Esophagus squamous epithelium (tissue), 5 donors: ENCODE measurements around the gene GATA5. TPM values are rescaled to one million over a fixed set of nuclear protein-coding genes. Genes with fewer than 3 reads are reported as not detected.

Experiments
- DNase-seq: peaks from one replicate; lab custom pipeline; 2025; lab: John Stamatoyannopoulos, UW
- H3K27ac ChIP-seq, 4 donors: fragments of 200-600 bp; sonication (generic); one replicate each; pipeline ENCODE4 v1.5.1; 2016 to 2019; ENCODE audit warnings: mild to moderate bottlenecking in 1 of 4
- H3K27me3 ChIP-seq, 4 donors: fragments of 200-600 bp; sonication (generic); 1 replicate in 3 of 4; 2 replicates in 1 of 4; pipeline versions ENCODE4 v1.5.1 to v1.6.0; 2017 to 2021; ENCODE audit warnings: antibody characterized with exemption in 1 of 4
- H3K36me3 ChIP-seq, 3 donors: fragments of 200-600 bp; sonication (generic); one replicate each; pipeline ENCODE4 v1.5.1; 2016 to 2019
- H3K4me1 ChIP-seq, 3 donors: fragments of 200-600 bp; sonication (generic); one replicate each; pipeline ENCODE4 v1.5.1; 2017 to 2019
- H3K4me3 ChIP-seq, 4 donors: fragments of 200-600 bp; sonication (generic); 1 replicate in 3 of 4; 2 replicates in 1 of 4; pipeline ENCODE4 v1.5.1; 2016 to 2019; ENCODE audit warnings: mild to moderate bottlenecking in 2 of 4, moderate library complexity in 1 of 4
- H3K9me3 ChIP-seq, 3 donors: fragments of 200-600 bp; sonication (generic); one replicate each; pipeline ENCODE4 v1.5.1; 2016 to 2019
- CTCF ChIP-seq, 6 experiments: fragments of 450-650 bp in 4 of 6; fragments of 200-600 bp in 2 of 6; sonication (generic) in 2 of 6; IDR thresholded peaks; one replicate each; pipeline ENCODE4 v1.5.1; 2016 to 2019; ENCODE audit warnings: antibody characterized with exemption in 6 of 6, mild to moderate bottlenecking in 4 of 6, moderate library complexity in 4 of 6
- POLR2A ChIP-seq, 4 donors: fragments of 450-650 bp; IDR thresholded peaks; one replicate each; pipeline ENCODE4 v1.6.1; 2017; ENCODE audit warnings: antibody characterized with exemption in 4 of 4, mild to moderate bottlenecking in 4 of 4, moderate library complexity in 3 of 4
- WGBS, 2 donors: methylation state at CpG; one replicate each; pipeline ENCODE4 v1.1.5; 2018; 5-methylcytosine and 5-hydroxymethylcytosine counted together
- intact Hi-C: fragments of 100-400 bp; cut with DNase I; formaldehyde crosslinking; loops from one replicate; pipeline ENCODE4 v1.15.0; 2022
- total RNA-seq, 4 donors: library from RNA; depleted of rRNA; stranded (reverse); fragments of >200 nt; gene quantifications; one replicate each; pipeline ENCODE4 v1.1.0, GENCODE V29; 2016
- donor health status: DM: yes; HTN: yes; CAD: no.

GATA5 gene
- total RNA-seq, 4 donors from 2014 or later: 0.19 to 0.85 TPM; not detected in 2

- H3K27me3 ChIP-seq: peaks cover 0 to 72% (median 0%) of the 10 kb centered on the region in 4 donors
- peaks cover 0 to 18% (median 0%) of the 10 kb centered on the region in 3 donors for H3K4me1 ChIP-seq
- H3K4me3 ChIP-seq: no peak overlapping the region
- no peak for DNase-seq
- H3K36me3 ChIP-seq: no peaks in the 10 kb centered on the region
- intact Hi-C loops: no loop called here
- TF ChIP-seq CTCF (IDR thresholded peaks at IDR 0.05): no peak
- no peak for TF ChIP-seq POLR2A (IDR thresholded peaks at IDR 0.05)
- WGBS, 2 donors: 48 to 49% methylated on average over 17 to 25 of the region's 32 CpGs
- H3K27ac ChIP-seq: no peak overlapping the region
- no peaks in the 10 kb centered on the region for H3K9me3 ChIP-seq
These were observed 41.9 kb downstream of the GATA5 start for GRCh38 chr20:62433658-62434497.

DNA sequence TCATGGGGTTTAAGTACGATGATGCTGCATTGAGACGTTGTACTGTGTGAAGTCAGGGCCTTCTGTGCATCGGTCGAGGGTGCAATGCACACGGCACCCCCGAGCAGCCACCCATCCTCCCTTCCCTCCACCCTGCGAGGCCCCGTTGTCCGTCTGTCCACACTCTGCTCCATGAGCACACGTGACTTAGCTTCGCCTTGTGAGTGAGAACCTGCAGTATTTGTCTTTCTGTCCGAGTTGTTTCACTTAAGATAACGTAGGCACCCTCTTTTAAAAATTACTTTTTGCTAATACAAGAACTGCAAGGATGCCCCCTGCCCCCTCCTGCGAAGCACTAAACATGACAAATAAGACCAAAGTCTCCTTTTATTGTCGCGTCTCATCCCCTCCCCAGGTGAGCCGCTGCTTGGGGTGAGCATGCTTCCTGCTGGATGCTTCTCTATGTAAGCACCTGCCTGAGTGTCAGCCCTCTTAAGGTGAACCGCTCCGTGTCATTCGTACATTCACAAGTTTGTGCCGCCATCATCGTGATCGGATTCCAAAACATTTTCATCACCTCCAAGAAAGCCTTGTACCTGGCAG is 44.8 kb downstream of the GATA5 start:
- Histone ChIP-seq H3K36me3 (no peaks in the 10 kb centered on the region), H3K9me3 (no peaks in the 10 kb centered on the region), H3K4me1 (peaks cover 6 to 37% (median 12%) of the 10 kb centered on the region in 3 donors), H3K27ac (no peak overlapping the region), H3K27me3 (peaks cover 0 to 63% (median 0%) of the 10 kb centered on the region in 4 donors), H3K4me3 (no peak overlapping the region)
- TF ChIP-seq POLR2A (IDR thresholded peaks at IDR 0.05) (no peak), CTCF (IDR thresholded peaks at IDR 0.05) (no peak)
- no peak for DNase-seq
- 67 to 81% methylated on average over 21 to 23 of the region's 23 CpGs for WGBS, 2 donors
- intact Hi-C loops: no loop called here

DNA sequence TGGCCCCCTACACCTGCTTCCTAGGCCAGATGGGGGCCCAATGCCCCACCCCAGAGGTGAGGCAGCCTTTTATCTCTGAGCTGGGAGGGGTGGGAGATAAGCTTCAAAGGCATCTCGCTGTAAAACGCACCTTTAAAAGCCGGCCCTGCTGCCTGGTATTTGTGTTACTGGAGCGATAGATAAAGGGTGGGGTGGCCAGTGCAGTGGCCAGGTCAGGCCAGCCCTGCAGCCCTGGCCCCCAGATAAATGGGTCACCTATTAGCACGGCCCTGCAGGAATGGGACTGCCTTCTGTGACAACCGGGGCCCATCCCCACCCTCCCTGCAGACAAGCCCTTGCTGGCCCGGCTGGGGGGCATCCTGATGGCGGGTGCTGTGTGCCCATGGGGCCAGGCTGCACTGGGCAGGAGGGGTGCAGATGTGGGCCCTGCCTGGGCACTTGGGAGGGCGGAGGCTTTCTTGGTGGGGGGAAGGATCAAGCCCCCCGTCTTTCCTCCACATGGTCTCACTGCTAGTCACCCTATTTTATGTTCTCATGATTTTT is 45.4 kb downstream of the GATA5 start:
- no peak for DNase-seq
- intact Hi-C loops: no loop called here
- Histone ChIP-seq H3K27me3 (peaks cover 0 to 59% (median 0%) of the 10 kb centered on the region in 4 donors), H3K9me3 (no peaks in the 10 kb centered on the region), H3K4me3 (no peak overlapping the region), H3K36me3 (no peaks in the 10 kb centered on the region), H3K4me1 (peaks cover 6 to 37% (median 12%) of the 10 kb centered on the region in 3 donors), H3K27ac (no peak overlapping the region)
- 44 to 63% methylated on average over 2 to 5 of the region's 10 CpGs for WGBS, 2 donors
- TF ChIP-seq CTCF (IDR thresholded peaks at IDR 0.05): no peak
- no peak for TF ChIP-seq POLR2A (IDR thresholded peaks at IDR 0.05)

DNA sequence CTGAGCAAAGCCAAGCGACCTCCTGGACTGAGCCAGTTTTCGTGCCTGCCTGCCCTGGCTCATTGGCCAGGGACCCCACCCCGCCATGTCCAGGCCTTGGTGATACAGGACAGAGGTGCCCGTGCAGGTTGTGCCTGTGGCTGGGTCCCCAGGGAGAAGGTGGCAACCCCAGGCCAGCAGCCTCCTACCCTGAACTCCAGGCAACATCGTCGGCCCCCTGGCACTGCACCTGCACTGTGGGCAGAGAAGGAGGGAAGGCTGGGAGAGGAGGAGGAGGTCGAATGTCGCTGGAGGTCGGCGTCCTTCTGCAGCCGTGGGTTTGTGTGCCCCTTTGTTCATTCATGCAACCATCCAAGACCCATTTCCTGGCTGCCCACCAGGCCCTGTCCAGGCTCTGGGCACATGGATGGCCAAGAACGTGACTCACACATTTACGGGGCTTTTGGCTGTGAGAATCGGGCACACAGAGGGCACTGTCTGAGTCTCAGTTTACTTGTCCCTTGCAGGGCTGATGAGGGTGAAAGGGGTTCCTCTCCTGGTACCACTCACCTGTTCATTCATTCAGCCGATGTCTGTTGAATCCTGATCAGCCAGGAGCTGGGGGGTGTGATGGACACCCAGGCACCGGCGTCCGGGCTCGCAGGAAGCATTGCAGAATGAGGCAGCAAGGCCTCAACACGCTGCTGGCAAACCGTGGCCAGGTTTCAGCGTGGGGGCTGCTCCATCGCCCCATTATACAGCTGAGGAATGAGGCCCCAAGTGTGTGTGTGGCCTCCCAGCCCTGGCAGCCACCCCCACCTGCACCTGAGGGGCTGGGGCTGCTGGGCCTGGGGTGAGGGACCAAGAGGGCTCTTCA is 46.1 kb downstream of the GATA5 start:
- no peak overlapping the region for H3K4me3 ChIP-seq
- TF ChIP-seq POLR2A (IDR thresholded peaks at IDR 0.05) (no peak), CTCF (IDR thresholded peaks at IDR 0.05) (no peak)
- intact Hi-C loops: no loop called here
- no peak for DNase-seq
- 85 to 100% methylated on average over 2 to 5 of the region's 23 CpGs for WGBS, 2 donors
- peaks cover 0 to 58% (median 0%) of the 10 kb centered on the region in 4 donors for H3K27me3 ChIP-seq
- peaks cover 6 to 41% (median 12%) of the 10 kb centered on the region in 3 donors for H3K4me1 ChIP-seq
- no peak overlapping the region for H3K27ac ChIP-seq
- no peaks in the 10 kb centered on the region for H3K9me3 ChIP-seq
- H3K36me3 ChIP-seq: no peaks in the 10 kb centered on the region
